Measurements from ENCODE around the gene GSG1.
"Not testable (repeated sequence)": the region's sequence is repeated elsewhere in the genome, so short reads cannot be mapped to it uniquely, and the experiment has no call there.

GSG1 gene

DNA sequence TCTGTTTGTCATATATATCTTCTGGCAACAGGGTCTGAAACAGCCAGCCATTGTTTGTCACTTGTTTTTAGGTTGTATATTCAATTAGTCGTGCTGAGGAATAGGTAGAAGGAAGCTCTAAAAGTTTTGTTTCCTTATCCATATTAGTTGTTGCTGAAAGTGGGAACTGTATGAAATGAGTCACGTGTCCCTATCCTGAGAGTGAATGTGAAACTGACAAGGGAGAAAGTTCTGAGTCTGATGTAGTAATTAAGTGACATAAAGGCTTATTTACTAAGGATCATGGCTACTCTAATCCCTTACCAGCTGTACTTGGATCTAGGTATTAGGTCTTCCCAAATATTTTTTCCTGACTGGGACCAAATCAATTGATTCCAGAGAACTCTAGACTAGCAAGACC lies 42.9 kb downstream of the GSG1 start:
- no peak for DNase-seq (ENCODE audit: low read depth)

DNA sequence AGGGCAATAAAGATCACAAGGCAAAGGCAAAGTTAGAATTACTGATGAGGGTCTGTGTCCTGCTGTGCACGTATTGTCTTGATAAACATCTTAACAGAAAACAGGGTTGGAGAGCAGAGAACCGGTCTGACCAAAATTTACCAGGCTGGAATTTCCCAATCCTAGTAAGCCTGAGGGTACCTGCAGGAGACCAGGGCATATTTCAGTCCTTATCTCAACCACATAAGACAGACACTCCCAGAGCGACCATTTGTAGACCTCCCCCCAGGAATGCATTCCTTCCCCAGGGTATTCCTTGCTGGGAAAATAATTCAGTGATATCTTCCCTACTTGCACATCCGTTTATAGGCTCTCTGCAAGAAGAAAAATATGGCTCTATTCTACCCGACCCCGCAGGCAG lies 49.9 kb downstream of the GSG1 start:
- not testable (repeated sequence) for DNase-seq (ENCODE audit: low read depth)

DNA sequence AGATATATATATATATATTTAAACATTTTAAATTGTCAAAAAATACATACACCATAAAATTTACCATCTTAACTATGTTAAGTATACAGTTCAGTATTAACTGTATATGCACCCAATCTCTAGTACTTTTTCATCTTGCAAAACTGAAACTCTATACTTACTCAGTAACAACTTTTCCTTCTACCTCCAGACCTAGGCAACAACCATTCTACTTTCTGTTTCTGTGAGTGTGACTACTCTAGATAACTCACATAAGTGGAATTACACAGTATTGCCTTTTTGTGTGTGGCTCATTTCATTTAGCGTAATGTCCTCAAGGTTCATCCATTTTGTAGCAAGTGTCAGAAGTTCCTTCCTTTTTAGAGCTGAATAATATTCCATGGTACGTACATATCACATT lies 51.0 kb downstream of the GSG1 start:
- no peak for DNase-seq (ENCODE audit: low read depth)

DNA sequence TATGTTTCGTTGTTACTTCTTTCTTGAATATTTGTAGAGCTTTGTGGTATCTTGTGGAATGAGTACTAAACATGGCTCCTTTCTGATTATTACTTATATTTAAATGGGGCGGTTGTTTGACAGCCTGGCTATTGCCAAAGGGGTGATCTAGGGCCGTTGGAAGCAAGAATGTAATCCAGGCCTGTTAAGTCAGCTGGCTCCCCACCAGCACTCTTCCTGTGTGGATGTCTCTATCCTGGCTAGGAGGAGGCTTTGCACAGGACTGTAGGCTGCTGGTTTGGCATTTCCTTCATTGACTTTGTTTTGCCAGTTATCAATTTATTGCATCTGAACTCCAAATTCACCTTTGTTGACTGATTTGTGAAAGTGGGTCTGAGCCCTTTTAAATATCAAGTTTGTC lies 53.7 kb downstream of the GSG1 start:
- peak; percentile 81 for DNase-seq (ENCODE audit: low read depth)

DNA sequence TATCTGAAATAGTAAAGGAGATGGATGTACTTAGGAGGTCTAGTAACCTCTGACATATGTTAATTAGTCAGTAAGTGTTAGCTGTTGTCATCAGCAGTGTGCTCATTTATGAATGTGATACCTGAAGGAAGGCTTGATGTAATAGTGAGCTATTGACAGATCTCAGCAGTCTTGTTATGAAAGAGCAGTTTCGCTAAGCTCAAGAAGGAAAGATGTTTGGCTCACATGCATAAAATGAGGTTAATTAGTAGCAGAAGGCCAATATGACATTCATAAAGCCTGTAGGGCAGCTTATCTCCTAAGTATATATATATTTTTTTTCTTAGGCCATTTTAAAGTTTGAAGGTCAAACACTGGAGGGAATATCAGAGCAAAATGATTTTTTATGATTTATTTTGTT lies 56.5 kb downstream of the GSG1 start:
- DNase-seq (ENCODE audit: low read depth) = no peak

DNA sequence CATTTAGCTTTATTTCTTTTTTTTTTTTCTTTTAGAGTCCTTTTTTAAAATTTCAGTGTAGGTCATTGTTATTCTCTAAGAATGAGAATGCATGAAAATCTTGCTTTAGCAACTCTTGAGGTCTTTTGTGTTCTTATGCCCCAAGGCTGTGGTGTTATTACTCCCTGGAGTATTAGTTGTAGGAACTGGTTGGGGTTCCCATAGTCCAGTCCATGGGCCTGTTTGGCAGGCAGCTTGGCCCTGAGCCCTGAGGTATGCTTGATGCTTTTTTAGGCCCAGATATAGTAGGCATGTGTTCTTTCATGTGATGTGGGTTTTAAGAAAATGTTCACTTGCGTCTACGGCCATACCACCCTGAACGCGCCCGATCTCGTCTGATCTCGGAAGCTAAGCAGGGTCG lies 57.7 kb downstream of the GSG1 start:
- DNase-seq (ENCODE audit: low read depth) = no peak

DNA sequence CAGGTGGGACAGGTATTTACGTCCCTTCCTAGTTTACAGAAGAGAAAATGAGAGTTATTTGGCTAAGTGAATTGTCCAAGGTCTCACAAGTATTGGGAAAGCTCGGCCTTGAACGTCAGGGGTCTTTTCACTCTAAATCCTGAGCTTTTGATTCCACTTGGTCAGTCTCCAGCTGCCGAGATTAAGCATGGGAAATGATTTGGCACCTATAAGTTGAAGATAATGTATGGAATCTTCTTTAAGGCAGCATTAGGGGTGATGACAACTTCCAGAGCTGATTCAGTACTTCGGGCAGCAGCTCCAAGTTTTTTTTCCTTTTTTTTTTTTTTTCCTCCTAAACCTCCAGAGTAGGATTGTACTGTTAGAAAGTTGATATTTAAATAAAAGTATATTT lies 58.6 kb downstream of the GSG1 start:
- no peak for DNase-seq (ENCODE audit: low read depth)

DNA sequence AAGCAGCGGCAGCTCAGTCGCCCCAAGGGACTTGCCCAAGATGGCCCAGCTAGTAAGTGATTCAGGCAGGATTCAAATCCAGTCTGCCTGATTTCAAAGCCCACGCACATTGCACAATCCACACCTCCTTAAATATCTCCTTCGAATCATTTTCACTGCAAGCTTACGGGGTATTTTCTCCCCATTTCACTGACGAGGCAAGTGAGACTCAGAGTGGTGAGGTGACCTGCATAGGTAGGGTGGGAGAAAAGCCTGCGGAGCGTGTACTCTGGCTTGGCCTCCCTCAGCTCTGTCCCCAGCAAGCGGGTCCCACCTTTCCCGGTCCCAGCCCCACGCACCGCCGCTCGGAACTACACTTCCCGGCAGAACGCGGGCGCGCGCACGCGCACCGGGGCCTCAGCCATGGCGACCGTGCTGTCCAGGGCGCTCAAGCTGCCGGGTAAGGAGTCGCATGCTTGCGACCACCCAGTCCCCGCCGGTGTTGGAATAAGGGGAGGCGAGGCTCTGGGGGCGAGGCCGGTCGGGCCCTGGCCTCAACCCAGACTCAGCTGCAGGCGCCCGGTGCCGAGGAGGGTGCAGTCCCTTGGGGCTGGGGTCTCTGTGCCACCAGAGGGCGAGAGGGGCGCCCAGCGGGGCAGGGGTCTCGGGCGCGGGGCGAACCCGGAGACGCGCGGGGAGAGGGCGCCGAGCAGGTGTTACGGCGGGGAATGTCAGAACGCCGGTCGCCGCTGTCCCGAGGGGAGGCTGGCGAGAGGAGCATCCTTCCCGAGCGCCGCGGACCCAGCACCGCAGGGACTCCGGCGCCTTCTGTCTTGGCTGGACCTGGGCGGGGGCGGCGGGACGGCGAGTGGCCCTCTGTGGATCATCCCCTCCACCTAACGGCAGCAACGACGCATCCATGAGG lies 59.2 kb downstream of the GSG1 start, which contains the start of gene FAM234B:
Gene FAM234B, plus strand, starts transcription at position 380 of the 904 bp plus-strand sequence. Its CDS starts 23 bp downstream, at position 403.
- peak; percentile 75 for DNase-seq (ENCODE audit: low read depth)

DNA sequence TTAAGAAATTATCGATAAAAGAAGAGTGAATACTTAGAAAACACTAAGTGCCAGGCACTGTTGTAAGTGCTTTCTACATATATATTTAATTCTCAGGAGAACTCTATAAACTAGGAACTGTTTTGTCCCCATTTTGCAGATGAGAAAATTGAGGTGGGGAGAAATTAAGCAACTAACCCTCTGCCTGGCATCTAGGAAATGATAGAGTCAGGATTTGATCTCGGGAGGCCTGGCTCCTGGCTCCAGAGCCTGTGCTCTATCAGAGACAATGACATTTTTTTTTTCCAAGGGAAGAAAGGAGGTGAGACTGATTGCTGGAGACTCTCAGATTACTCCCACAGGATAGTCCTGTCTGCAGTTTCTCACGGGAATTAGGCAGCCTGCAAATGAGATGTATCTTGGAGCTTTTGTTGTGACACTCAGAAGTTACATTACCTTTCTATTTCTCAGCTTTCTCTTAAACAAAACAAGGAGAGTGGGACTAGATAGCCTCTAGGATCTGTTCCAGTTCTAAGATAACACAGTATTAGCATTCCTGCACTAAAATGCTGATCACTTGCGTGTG lies 60.7 kb downstream of the GSG1 start:
- no peak for DNase-seq (ENCODE audit: low read depth)

DNA sequence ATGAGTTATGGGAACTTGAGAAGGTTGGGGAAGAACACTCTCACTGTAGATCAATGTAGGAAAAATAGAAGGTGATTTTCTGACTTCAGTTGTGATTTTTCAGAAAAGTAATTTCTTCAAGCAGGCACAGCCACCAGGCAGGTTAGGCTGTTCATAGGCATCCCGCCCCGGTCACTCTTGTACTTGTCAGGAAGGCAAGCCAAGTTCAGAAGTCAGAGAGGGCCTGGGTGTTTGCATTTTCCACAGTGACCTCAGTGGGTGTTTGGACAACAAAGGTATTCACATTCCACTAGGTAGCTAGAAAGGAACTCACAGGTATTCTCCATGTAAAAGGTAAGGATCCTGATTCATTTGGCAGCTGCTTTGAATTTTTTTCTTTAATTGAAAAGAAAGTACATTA lies 62.2 kb downstream of the GSG1 start:
- DNase-seq (ENCODE audit: low read depth) = no peak

DNA sequence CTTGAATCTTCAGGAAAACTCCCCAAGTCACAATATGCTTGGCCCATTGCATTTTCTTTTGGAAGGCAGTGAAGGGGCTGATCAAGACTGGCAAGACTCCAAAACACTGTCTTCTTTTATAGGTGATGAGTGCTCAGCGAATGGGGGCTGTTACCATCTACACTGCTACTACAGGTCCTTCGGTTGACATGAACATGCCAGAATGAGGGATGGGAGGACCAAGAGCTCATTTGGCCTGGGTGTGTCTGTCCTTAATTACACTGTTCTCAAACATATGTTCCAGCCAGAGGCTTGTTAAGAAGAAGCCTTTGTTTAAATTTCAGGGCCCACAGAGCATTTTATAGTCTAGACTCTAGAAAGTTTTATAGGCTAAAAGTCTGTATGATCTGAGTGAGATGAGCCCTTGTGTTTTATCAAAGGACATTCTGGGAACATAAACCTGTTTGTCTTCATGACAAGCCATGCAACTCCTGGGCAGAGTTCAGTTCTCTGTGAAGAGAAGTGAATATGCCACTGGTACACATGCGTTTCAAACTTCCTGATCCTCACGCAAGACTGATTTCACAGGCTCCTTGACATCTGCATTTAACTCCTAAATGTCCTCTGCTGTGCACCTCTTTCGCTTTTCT lies 64.0 kb downstream of the GSG1 start:
- DNase-seq (ENCODE audit: low read depth) = no peak

DNA sequence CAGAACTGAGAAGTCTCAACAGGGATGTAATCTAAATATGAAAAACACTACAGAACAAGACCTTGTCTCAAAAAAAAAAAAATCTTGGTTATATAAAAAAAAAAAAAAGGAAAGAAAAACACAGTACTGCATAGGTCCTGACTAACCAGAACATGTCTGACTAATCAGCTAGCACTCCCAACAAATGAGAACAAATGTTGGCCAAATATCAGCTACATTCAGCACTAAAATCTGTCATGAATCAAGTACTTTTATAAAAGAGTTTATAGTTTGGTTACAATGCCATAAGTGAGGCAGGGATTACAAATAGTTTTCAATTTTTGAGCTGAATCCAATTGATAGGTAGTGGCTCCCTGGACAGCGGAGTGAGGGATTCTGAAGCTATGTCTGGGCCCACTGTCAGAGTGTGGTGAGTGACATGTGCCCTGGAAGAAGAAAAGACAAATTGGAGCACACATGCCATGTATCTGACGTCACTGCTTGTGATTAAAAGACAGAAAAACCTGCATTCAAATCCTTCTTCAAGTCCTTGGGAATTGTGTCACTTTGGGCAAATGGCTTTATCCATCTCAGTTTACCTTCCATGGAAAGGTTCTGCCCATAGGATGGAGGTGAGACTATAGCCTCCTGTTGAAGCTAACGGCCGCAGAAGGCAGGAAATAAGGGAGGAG lies 64.8 kb downstream of the GSG1 start:
- DNase-seq (ENCODE audit: low read depth) = peak; percentile 79

DNA sequence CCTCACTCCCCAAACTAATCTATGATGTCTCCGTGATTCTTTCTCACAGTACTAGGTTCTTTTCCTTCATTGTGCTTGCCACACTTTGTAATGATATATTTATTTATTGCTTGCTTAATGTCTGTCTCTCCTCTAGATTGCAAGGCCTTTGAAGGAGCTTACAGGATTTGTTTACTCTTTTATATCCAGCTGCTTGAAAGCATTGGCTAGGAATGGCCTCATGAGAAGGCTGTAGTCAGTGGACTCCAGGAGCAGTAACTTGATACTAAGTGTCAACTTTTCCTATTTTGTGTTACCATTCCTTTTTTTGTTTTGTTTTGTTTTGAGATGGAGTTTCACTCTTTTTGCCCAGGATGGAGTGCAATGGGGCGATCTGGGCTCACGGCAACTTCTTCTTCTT lies 66.6 kb downstream of the GSG1 start:
- no peak for DNase-seq (ENCODE audit: low read depth)

DNA sequence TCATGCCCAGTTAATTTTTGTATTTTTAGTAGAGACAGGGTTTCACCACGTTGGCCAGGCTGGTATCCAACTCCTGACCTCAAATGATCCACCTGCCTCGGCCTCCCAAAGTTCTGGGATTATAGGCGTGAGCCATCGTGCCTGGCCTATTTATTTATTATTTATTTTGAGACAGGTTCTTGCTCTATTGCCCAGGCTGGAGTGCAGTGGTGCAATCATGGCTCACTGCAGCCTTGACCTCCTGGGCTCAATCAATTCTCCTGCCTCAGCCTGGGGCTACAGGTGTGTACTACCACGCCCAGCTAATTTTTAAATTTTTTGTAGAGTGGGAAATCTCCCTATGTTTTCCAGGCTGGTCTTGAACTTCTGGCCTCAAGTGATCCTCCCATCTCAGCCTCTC lies 68.1 kb downstream of the GSG1 start:
- not testable (repeated sequence) for DNase-seq (ENCODE audit: low read depth)

Measured in iris pigment epithelial cell (primary cell).